T-helper 2 cell (primary cell): Measurements from ENCODE around the gene LCN9.
A peak's percentile ranks its signal among the peaks of the same experiment; 100 is the strongest.

Experiments
- DNase-seq, 5 experiments: peaks; one replicate each; pipeline versions ENCODE4 v3.0.0 to v3.0.0-alpha.2; 2012 to 2022

Gene LCN9

GRCh38 chr9:135701067-135701958, 38.2 kb downstream of the LCN9 start:
- peak in 1 of 5 experiments; percentile 27 for DNase-seq

GRCh38 chr9:135701959-135702721, 39.0 kb downstream of the LCN9 start, which contains the start of gene KCNT1:
Gene KCNT1 (plus strand): TSS chr9:135702185. CDS start chr9:135702259, 74 bp downstream.
- DNase-seq = peak; percentile 10 to 33 (median 27)

- DNase-seq = no peak
Measured at GRCh38 chr9:135703726-135704125, 40.6 kb downstream of the LCN9 start.

DNA sequence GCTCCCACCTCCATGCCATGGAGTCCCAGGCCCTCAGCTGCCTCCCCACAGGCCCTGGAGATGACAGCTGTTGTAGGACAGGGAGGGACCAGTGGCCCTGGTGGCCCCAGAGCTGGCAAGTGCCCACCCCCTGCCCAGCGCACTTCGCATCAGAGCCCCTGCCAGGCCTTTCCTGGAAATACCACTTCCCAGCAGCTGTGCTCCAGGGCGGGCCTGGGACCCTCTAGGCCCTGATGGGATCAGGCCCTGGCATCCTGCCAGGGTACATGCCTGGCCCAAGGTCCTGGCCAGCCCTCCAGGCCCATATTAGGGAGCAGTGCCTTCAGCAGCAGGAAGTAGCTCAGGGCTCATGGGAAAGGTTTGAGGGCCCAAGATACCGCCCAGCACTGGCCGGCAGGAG, 41.4 kb downstream of the LCN9 start:
- no peak for DNase-seq

- no peak for DNase-seq
Measured at GRCh38 chr9:135705376-135705775, 42.3 kb downstream of the LCN9 start.

GRCh38 chr9:135706288-135706687, 43.2 kb downstream of the LCN9 start:
- no peak for DNase-seq

- no peak for DNase-seq
Measured at GRCh38 chr9:135707252-135708138, 44.4 kb downstream of the LCN9 start.

DNA sequence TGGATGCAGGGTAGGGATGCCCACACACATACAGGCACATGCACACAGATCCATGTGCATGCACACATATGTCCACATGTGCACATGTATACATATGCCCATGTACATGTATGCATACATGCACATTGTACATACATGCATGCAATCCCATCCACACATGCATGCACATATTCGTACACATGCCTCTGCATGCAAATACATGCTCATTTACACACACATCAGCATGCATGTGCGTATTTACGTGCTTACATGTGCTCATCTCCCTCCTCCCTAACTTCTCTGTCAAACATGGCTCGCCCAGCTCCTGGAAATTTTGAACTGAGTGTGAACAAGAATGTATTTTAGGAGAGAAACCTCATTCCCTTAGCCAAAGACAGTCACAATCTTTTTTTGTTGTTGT, 45.1 kb downstream of the LCN9 start:
- DNase-seq = no peak

- DNase-seq = no peak
Measured at GRCh38 chr9:135711391-135711790, 48.3 kb downstream of the LCN9 start.

DNA sequence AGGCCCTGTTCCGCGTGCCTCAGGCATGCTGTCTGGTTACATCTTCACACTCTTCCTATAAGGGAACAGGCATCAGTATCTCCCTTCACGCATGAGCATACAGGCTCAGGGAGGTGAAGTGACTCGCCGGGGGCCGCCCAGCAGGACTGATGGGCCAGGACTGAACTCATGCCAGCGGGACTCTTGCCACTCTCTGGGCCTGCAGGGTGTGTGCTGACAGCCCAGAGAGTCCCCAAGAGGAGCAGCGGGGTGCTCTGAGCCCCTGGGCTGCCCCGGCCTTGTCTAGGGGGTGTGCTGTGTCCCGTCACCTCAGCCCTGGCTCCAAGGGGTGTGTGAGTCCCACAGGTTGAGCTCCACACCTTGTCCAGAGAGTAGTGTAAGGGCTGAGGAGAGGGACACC, 48.8 kb downstream of the LCN9 start:
- no peak for DNase-seq

GRCh38 chr9:135712613-135713295, 49.6 kb downstream of the LCN9 start:
- no peak for DNase-seq

GRCh38 chr9:135714242-135715055, 51.3 kb downstream of the LCN9 start:
- no peak for DNase-seq

DNA sequence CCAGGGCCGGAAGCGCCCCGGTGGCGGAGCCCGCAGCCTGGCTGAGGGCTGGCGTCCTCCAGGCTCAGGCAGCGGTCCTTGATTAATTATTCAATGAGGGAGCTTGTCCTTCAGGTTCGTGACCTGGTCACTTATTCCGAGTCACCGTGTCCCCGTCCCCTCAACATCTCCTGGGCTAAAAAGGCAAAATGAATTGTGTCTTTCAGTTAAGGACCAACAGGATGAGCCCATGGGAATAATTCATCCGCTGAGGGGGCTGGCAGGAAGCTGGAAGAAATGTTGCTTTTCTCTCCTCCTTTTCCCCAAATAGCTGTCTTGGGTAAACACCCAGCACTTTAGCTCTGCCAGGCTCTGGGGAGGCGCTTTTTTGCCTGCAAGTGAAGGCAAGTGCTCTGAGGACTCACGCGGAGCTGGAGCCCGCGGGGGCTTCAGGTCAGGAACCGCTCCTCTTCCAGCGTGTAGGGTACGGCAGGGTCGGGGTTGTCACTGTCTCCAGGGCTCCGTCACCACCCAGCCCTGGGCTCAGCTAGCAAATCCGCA, 52.0 kb downstream of the LCN9 start:
- no peak for DNase-seq

DNA sequence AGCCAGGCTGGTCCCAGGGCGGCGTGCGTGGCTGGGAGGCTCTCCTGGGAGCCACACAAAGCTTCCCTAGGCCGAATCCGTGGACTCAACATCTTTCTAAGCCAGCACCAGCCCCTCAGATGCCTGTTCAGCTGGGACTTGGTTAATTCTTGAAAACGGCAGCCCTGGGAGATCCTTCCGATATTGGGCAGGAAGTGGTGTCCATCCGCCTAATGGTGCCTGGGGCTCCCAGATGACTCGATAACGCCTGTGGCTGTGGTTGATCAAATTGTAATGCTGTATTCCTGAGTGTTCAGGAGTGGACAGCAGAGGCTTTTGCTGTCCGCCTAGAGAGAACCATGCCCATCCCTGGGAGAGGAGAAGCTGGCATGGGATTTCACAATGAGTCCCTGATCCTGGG, 52.9 kb downstream of the LCN9 start:
- DNase-seq = no peak
